Thyroid gland (tissue), 4 donors: ENCODE results near the gene PGBD5. TPM values are rescaled to one million over a fixed set of nuclear protein-coding genes. Genes with fewer than 3 reads are reported as not detected.

Source experiments
- DNase-seq, 2 donors: peaks; one replicate each; pipeline ENCODE4 v3.0.0-alpha.2; 2019
- H3K27ac ChIP-seq, 3 donors: fragments of 200-600 bp; sonication (generic); 1 replicate in 2 of 3; 2 replicates in 1 of 3; pipeline ENCODE4 v1.5.1; 2016 to 2019; ENCODE audit warnings: mild to moderate bottlenecking in 1 of 3, moderate library complexity in 1 of 3
- H3K27me3 ChIP-seq: fragments of 200-600 bp; sonication (generic); one replicate; pipeline ENCODE4 v1.5.1; 2019
- H3K36me3 ChIP-seq, 2 donors: fragments of 200-600 bp; sonication (generic); one replicate each; pipeline ENCODE4 v1.5.1; 2016 to 2019
- H3K4me1 ChIP-seq, 2 donors: fragments of 200-600 bp; sonication (generic); one replicate each; pipeline ENCODE4 v1.5.1; 2017 to 2019
- H3K4me3 ChIP-seq, 3 donors: fragments of 200-600 bp; sonication (generic); replicated peaks in 1 of 3; 1 replicate in 2 of 3; 2 replicates in 1 of 3; pipeline ENCODE4 v1.5.1; 2016; ENCODE audit warnings: mild to moderate bottlenecking in 1 of 3
- H3K9me3 ChIP-seq: fragments of 200-600 bp; sonication (generic); one replicate; pipeline ENCODE4 v1.5.1; 2017
- CTCF ChIP-seq, 6 experiments: fragments of 200-600 bp in 3 of 6; fragments of 450-650 bp in 3 of 6; sonication (generic) in 3 of 6; IDR thresholded peaks; one replicate each; pipeline ENCODE4 v1.5.1; 2016 to 2019; ENCODE audit warnings: antibody characterized with exemption in 6 of 6, mild to moderate bottlenecking in 2 of 6, inconsistent platforms in 1 of 6, moderate library complexity in 1 of 6
- POLR2A ChIP-seq, 2 donors: fragments of 450-650 bp; IDR thresholded peaks; one replicate each; pipeline ENCODE4 v1.6.1; 2017; ENCODE audit warnings: antibody characterized with exemption in 2 of 2, mild to moderate bottlenecking in 2 of 2, moderate library complexity in 1 of 2
- WGBS, 2 donors: methylation state at CpG; one replicate each; pipeline ENCODE4 v1.1.5; 2017; 5-methylcytosine and 5-hydroxymethylcytosine counted together
- intact Hi-C: fragments of 100-400 bp; cut with DNase I; formaldehyde crosslinking; loops from one replicate; pipeline ENCODE4 v1.15.1; 2023
- total RNA-seq, 4 donors: library from RNA; depleted of rRNA; stranded (reverse); fragments of >200 nt; gene quantifications; one replicate each; pipeline ENCODE4 v1.2.3, GENCODE V29; 2016

Gene PGBD5
- total RNA-seq, 4 donors from 2014 or later, result 2.7 to 14.9 (median 6.4) TPM

- Histone ChIP-seq H3K27me3 (no peaks in the 10 kb centered on the region), H3K4me1 (no peaks in the 10 kb centered on the region), H3K36me3 (peaks cover 5 to 38% of the 10 kb centered on the region in 2 donors), H3K4me3 (no peak overlapping the region), H3K9me3 (no peaks in the 10 kb centered on the region), H3K27ac (no peak overlapping the region)
- TF ChIP-seq CTCF (IDR thresholded peaks at IDR 0.05) (no peak), POLR2A (IDR thresholded peaks at IDR 0.05) (no peak)
- intact Hi-C loops, result no loop called here
- DNase-seq, result no peak
- 94 to 95% methylated on average over 20 of the region's 20 CpGs for whole genome bisulfite sequencing, 2 donors
Measured at GRCh38 chr1:230278871-230279582, 147.1 kb downstream of the PGBD5 start.

GRCh38 chr1:230278376-230278775, 147.8 kb downstream of the PGBD5 start:
- 97 to 98% methylated on average over 7 of the region's 7 CpGs for whole genome bisulfite sequencing, 2 donors
- TF ChIP-seq POLR2A (IDR thresholded peaks at IDR 0.05) (no peak), CTCF (IDR thresholded peaks at IDR 0.05) (no peak)
- Histone ChIP-seq H3K36me3 (peaks cover 5 to 38% of the 10 kb centered on the region in 2 donors), H3K27me3 (no peaks in the 10 kb centered on the region), H3K4me1 (no peaks in the 10 kb centered on the region), H3K9me3 (no peaks in the 10 kb centered on the region), H3K27ac (no peak overlapping the region), H3K4me3 (no peak overlapping the region)
- DNase-seq, result no peak
- intact Hi-C loops, result no loop called here

GRCh38 chr1:230277201-230278025, 148.7 kb downstream of the PGBD5 start:
- no peak for TF ChIP-seq CTCF (IDR thresholded peaks at IDR 0.05)
- TF ChIP-seq POLR2A (IDR thresholded peaks at IDR 0.05), result no peak
- Histone ChIP-seq H3K36me3 (peaks cover 5 to 38% of the 10 kb centered on the region in 2 donors), H3K9me3 (no peaks in the 10 kb centered on the region), H3K4me1 (no peaks in the 10 kb centered on the region), H3K4me3 (no peak overlapping the region), H3K27ac (no peak overlapping the region), H3K27me3 (no peaks in the 10 kb centered on the region)
- intact Hi-C loops, result no loop called here
- 69 to 77% methylated on average over 15 of the region's 15 CpGs for WGBS, 2 donors
- DNase-seq, result no peak

GRCh38 chr1:230276401-230276800, 149.7 kb downstream of the PGBD5 start:
- no peak for DNase-seq
- TF ChIP-seq POLR2A (IDR thresholded peaks at IDR 0.05), result no peak
- no peak for TF ChIP-seq CTCF (IDR thresholded peaks at IDR 0.05)
- no peaks in the 10 kb centered on the region for H3K27me3 ChIP-seq
- intact Hi-C loops, result no loop called here
- WGBS, 2 donors, result 94 to 98% methylated on average over 5 of the region's 5 CpGs
- no peak overlapping the region for H3K27ac ChIP-seq
- H3K4me3 ChIP-seq, result no peak overlapping the region
- H3K4me1 ChIP-seq, result no peaks in the 10 kb centered on the region
- peaks cover 5 to 38% of the 10 kb centered on the region in 2 donors for H3K36me3 ChIP-seq
- H3K9me3 ChIP-seq, result no peaks in the 10 kb centered on the region

- no peak for DNase-seq
- peaks cover 5 to 19% of the 10 kb centered on the region in 2 donors for H3K36me3 ChIP-seq
- 79 to 87% methylated on average over 15 of the region's 15 CpGs for WGBS, 2 donors
- H3K4me1 ChIP-seq, result peaks cover 0 to 7% of the 10 kb centered on the region in 2 donors
- no peaks in the 10 kb centered on the region for H3K27me3 ChIP-seq
- TF ChIP-seq POLR2A (IDR thresholded peaks at IDR 0.05), result no peak
- TF ChIP-seq CTCF (IDR thresholded peaks at IDR 0.05), result no peak
- no peaks in the 10 kb centered on the region for H3K9me3 ChIP-seq
- no peak overlapping the region for H3K4me3 ChIP-seq
- intact Hi-C loops, result no loop called here
- no peak overlapping the region for H3K27ac ChIP-seq
Measured at GRCh38 chr1:230274254-230274653, 151.9 kb downstream of the PGBD5 start.
